Measurements from ENCODE around the gene GPR162.
"Not testable (repeated sequence)": the region's sequence is repeated elsewhere in the genome, so short reads cannot be mapped to it uniquely, and the experiment has no call there.

The GPR162 gene

GRCh38 chr12:6860942-6861341, 39.3 kb downstream of the GPR162 start:
- no peak for TF ChIP-seq CTCF (IDR thresholded peaks at IDR 0.05; ENCODE audit: extremely low read depth, missing control alignments)
- DNase-seq (ENCODE audit: low spot score) = no peak

GRCh38 chr12:6861391-6861790, 39.8 kb downstream of the GPR162 start:
- DNase-seq (ENCODE audit: low spot score) = no peak
- no peak for TF ChIP-seq CTCF (IDR thresholded peaks at IDR 0.05; ENCODE audit: extremely low read depth, missing control alignments)

- no peak for DNase-seq (ENCODE audit: low spot score)
- TF ChIP-seq CTCF (IDR thresholded peaks at IDR 0.05; ENCODE audit: extremely low read depth, missing control alignments) = no peak
These were observed 41.4 kb downstream of the GPR162 start for GRCh38 chr12:6863033-6863432.

- no peak for DNase-seq (ENCODE audit: low spot score)
- TF ChIP-seq CTCF (IDR thresholded peaks at IDR 0.05; ENCODE audit: extremely low read depth, missing control alignments) = no peak
These were observed 42.1 kb downstream of the GPR162 start for GRCh38 chr12:6863586-6864321.

GRCh38 chr12:6865307-6865706, 43.7 kb downstream of the GPR162 start:
- not testable (repeated sequence) for DNase-seq (ENCODE audit: low spot score)

GRCh38 chr12:6866163-6866919, 44.7 kb downstream of the GPR162 start:
- TF ChIP-seq CTCF (IDR thresholded peaks at IDR 0.05; ENCODE audit: extremely low read depth, missing control alignments) = no peak
- no peak for DNase-seq (ENCODE audit: low spot score)

- no peak for DNase-seq (ENCODE audit: low spot score)
- TF ChIP-seq CTCF (IDR thresholded peaks at IDR 0.05; ENCODE audit: extremely low read depth, missing control alignments) = no peak
These were observed 45.3 kb downstream of the GPR162 start for GRCh38 chr12:6866920-6867412.

Measured in GM20000 (cell line).